Measurements from ENCODE around the gene CDKAL1. TPM values are rescaled to one million over a fixed set of nuclear protein-coding genes. Genes with fewer than 3 reads are reported as not detected.
"Not testable (repeated sequence)": the region's sequence is repeated elsewhere in the genome, so short reads cannot be mapped to it uniquely, and the experiment has no call there.

CDKAL1 gene
- total and polyA plus RNA-seq, 8 donors, result 13.6 to 20.7 (median 17.5) TPM

DNA sequence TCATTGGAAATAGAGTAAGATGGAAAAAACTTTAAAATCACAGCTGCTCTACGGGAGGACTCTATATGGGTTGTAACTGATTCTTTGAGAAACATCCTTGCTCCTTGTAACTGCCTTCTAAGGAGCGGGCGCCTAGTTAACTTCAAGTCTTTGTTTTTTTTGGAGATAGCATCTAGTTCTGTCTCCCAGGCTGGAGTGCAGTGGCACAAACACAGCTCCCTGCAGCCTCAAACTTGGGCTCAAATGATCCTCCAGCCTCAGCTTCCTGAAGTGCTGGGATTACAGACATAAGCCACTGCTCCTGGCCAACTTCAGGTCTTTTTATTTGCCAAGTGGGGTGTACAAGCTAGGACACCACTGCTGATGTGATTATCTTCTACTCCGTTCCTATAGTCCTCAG, 552.9 kb downstream of the CDKAL1 start:
- H3K27me3 ChIP-seq, result no peaks in the 10 kb centered on the region
- no peaks in the 10 kb centered on the region for H3K9me3 ChIP-seq
- ATAC-seq (no peak), DNase-seq (no peak)
- intact Hi-C loops (cut with DNase I), result no loop called here
- H3K27ac ChIP-seq, result no peak overlapping the region
- H3K4me3 ChIP-seq, result no peak overlapping the region
- no peaks in the 10 kb centered on the region for H3K4me1 ChIP-seq
- TF ChIP-seq, protein P1, sequence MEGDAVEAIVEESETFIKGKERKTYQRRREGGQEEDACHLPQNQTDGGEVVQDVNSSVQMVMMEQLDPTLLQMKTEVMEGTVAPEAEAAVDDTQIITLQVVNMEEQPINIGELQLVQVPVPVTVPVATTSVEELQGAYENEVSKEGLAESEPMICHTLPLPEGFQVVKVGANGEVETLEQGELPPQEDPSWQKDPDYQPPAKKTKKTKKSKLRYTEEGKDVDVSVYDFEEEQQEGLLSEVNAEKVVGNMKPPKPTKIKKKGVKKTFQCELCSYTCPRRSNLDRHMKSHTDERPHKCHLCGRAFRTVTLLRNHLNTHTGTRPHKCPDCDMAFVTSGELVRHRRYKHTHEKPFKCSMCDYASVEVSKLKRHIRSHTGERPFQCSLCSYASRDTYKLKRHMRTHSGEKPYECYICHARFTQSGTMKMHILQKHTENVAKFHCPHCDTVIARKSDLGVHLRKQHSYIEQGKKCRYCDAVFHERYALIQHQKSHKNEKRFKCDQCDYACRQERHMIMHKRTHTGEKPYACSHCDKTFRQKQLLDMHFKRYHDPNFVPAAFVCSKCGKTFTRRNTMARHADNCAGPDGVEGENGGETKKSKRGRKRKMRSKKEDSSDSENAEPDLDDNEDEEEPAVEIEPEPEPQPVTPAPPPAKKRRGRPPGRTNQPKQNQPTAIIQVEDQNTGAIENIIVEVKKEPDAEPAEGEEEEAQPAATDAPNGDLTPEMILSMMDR (IDR thresholded peaks at IDR 0.05), result no peak
- H3K36me3 ChIP-seq, result no peaks in the 10 kb centered on the region

DNA sequence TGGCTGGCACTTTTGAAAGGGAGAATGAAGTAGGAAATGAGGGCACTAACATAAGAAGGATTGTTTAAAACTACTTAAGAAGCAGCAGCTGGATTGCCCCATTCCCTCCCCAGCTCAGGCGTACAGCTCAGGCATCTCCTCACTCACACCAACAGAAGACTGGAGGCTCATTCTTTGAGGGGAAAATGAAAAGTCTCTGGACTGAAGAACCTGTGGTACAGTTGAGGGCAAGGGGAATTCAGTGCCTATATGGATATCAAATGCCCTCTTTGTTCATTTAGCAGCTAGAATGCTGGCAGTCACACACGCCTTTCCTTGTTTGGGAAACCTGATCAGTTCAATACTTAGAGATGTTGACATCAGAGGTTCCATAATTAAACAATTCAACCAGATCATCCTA, 557.2 kb downstream of the CDKAL1 start:
- ATAC-seq, result no peak
- TF ChIP-seq, protein P1 (IDR thresholded peaks at IDR 0.05), result no peak
- H3K36me3 ChIP-seq, result no peaks in the 10 kb centered on the region

DNA sequence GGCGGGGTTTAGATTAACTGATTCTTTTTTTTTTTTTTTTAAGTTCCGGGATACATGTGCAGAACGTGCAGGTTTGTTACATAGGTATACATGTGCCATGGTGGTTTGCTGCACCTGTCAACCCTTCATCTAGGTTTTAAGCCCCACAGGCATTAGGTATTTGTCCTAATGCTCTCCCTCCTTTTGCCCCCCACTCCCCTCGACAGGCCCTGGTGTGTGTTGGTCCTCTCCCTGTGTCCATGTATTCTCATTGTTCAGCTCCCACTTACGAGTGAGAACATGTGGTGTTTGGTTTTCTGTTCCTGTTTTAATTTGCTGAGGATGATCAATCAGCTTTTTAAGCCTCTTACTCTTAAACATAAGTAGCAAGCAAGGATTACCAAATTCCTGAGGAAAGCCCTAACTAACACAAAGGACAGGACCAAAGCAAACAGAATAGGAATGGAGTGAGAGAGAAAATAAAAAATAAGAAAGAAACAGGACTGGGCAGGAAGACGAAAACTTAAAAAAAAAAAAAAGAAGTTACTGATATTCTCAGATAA, 558.0 kb downstream of the CDKAL1 start:
- H3K9me3 ChIP-seq; H3K36me3 ChIP-seq; H3K4me1 ChIP-seq; DNase-seq; intact Hi-C loops (cut with DNase I); H3K4me3 ChIP-seq; H3K27ac ChIP-seq; H3K27me3 ChIP-seq; ATAC-seq: not testable (repeated sequence)

More for the DNA sequence above, 557.2 kb downstream of the CDKAL1 start:
- Histone ChIP-seq H3K4me1 (no peaks in the 10 kb centered on the region), H3K27me3 (no peaks in the 10 kb centered on the region), H3K9me3 (no peaks in the 10 kb centered on the region), H3K27ac (no peak overlapping the region), H3K4me3 (no peak overlapping the region)
- DNase-seq, result no peak
- intact Hi-C loops (cut with DNase I), result no loop called here

DNA sequence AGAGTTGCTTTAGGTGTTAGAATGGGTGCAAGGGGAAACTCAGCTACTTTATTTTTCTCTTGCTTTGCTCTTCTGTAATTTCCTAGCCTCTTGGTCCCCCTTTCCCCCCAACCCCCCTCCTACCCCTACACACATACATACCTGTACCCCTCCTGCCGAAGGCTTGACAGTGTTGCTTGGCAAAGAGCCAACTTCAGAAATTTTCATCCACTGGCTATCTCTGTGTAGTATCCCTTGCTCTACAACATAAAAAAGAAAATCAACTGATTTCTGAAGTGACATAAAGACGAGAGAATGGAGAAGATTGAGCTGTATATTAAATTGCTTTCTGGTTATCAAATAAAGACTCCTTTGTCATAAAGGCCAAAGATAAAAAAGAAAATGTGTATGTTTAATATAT, 561.2 kb downstream of the CDKAL1 start:
- no peaks in the 10 kb centered on the region for H3K27me3 ChIP-seq
- no peaks in the 10 kb centered on the region for H3K36me3 ChIP-seq
- DNase-seq, result no peak
- ATAC-seq, result no peak
- peaks cover 0 to 3% of the 10 kb centered on the region in 2 donors for H3K4me1 ChIP-seq
- intact Hi-C loops (cut with DNase I), result no loop called here
- TF ChIP-seq, protein P1 (IDR thresholded peaks at IDR 0.05), result no peak
- H3K4me3 ChIP-seq, result no peak overlapping the region
- no peaks in the 10 kb centered on the region for H3K9me3 ChIP-seq
- H3K27ac ChIP-seq, result no peak overlapping the region

DNA sequence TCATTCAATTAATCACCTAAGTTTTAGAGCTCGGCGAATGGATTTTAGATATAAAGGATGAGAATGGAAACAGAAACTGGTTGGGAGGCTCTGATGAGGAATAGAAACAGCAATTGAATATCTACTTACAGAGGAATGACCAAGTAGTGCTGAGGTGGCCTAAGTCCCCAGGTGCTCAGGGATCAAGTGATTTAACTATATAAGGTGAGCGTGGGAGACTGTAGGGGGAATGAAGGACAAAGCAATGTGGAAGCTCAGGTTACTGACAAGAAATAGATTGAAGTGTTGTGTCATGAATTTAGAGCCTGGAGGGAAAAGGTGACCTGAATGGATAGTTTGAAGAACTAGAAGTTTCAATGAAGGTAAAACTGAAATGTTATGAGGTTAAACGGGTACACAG, 563.9 kb downstream of the CDKAL1 start:
- H3K4me1 ChIP-seq, result peaks cover 0 to 3% of the 10 kb centered on the region in 2 donors
- intact Hi-C loops (cut with DNase I), result no loop called here
- no peaks in the 10 kb centered on the region for H3K36me3 ChIP-seq
- no peak for ATAC-seq
- H3K4me3 ChIP-seq, result no peak overlapping the region
- H3K27ac ChIP-seq, result no peak overlapping the region
- H3K27me3 ChIP-seq, result no peaks in the 10 kb centered on the region
- TF ChIP-seq, protein P1 (IDR thresholded peaks at IDR 0.05), result no peak
- DNase-seq, result no peak
- H3K9me3 ChIP-seq, result no peaks in the 10 kb centered on the region

DNA sequence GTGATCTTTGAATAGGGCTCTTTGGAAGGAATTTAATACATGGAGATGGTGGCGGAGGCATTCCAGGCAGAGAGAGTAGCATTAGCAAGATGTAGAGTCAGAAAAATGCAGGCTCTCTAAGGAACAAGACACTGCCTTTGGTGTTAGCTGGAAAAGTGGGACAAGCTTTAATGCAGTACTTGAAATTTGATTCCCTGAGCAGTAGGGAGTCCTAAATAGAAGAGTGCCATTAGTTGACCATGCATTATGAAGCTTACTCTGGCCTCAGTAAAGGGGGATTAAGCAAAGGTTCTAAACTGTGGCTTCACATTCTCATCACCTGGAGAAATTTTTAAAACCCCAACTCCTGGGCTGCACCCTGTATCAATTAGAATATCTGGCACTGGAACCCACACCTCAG, 564.5 kb downstream of the CDKAL1 start:
- H3K9me3 ChIP-seq, result no peaks in the 10 kb centered on the region
- no peak overlapping the region for H3K27ac ChIP-seq
- TF ChIP-seq, protein P1 (IDR thresholded peaks at IDR 0.05), result no peak
- H3K4me3 ChIP-seq, result no peak overlapping the region
- H3K4me1 ChIP-seq, result peaks cover 0 to 3% of the 10 kb centered on the region in 2 donors
- no peak for DNase-seq
- H3K27me3 ChIP-seq, result no peaks in the 10 kb centered on the region
- intact Hi-C loops (cut with DNase I), result no loop called here
- ATAC-seq, result no peak
- H3K36me3 ChIP-seq, result no peaks in the 10 kb centered on the region
